Measurements from ENCODE around the gene KRT28.

The KRT28 gene

DNA sequence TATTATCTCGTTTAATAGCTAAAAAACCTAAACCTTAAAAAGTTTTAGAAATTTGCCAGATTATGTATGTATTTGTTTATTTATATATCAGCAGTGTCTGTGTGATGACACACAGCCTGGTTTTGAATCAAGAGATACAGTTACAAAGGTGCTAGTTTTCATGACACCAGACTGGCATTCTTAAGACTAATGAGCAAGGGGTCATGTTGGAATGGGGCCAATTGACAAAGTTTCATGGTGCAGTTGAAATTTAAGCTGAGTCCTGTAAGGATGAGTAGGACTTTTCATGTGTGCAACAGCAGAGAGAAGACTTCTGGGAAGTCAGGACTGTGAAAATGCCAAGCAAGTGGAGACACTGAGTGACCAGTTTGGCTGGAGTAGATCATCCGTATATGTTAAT is 25.8 kb upstream of the KRT28 start:
- Histone ChIP-seq H3K27ac (no peak overlapping the region), H3K4me3 (no peak overlapping the region)
- no peak for DNase-seq (ENCODE audit: low spot score)
- TF ChIP-seq, protein P1, sequence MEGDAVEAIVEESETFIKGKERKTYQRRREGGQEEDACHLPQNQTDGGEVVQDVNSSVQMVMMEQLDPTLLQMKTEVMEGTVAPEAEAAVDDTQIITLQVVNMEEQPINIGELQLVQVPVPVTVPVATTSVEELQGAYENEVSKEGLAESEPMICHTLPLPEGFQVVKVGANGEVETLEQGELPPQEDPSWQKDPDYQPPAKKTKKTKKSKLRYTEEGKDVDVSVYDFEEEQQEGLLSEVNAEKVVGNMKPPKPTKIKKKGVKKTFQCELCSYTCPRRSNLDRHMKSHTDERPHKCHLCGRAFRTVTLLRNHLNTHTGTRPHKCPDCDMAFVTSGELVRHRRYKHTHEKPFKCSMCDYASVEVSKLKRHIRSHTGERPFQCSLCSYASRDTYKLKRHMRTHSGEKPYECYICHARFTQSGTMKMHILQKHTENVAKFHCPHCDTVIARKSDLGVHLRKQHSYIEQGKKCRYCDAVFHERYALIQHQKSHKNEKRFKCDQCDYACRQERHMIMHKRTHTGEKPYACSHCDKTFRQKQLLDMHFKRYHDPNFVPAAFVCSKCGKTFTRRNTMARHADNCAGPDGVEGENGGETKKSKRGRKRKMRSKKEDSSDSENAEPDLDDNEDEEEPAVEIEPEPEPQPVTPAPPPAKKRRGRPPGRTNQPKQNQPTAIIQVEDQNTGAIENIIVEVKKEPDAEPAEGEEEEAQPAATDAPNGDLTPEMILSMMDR (IDR thresholded peaks at IDR 0.05) = no peak

GRCh38 chr17:40824015-40824832 is 24.5 kb upstream of the KRT28 start:
- Histone ChIP-seq H3K4me3 (no peak overlapping the region), H3K27ac (no peak overlapping the region)
- DNase-seq (ENCODE audit: low spot score) = no peak
- TF ChIP-seq, protein P1 (IDR thresholded peaks at IDR 0.05) = no peak

DNA sequence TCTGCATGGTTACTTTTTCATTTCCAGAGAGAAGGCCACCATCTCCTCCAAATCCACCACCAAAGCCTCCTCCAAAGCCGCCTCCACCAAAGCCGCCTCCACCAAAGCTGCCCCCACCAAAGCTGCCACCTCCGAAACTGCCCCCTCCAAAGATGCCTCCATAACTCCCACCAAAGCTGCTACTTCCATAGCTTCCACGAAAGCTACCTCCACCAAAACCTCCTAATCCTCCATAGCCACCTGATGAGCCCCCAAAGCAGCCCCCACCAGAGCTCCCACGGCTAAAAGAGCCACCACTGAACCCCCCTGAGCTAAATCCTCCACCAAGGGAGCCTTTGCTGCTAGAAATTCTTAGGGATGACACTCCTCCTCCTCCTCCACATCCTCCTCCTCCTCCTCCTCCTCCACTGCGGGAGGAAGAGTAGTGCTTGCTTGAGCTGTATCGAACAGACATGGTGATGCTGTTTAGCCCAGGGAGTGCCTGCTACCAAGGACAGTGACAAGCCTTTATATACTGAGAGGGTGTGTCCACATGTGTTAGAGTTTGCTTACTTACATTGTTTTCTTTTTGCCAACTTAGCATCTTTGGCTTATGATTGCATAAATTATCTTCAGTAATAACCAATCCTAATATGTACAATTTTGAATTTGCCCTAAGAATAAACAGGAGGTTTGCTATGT is 22.5 kb upstream of the KRT28 start, which contains the start of gene KRT10:
Gene KRT10 (minus strand): TSS at position 483 of the 681 bp plus-strand sequence. CDS start 29 bp downstream, at position 454.
- Histone ChIP-seq H3K4me3 (no peak within 1 kb of the TSS), H3K27ac (no peak within 1 kb of the TSS)
- TF ChIP-seq, protein P1 (IDR thresholded peaks at IDR 0.05) = no peak
- DNase-seq (ENCODE audit: low spot score) = no peak

GRCh38 chr17:40821536-40821935 is 21.8 kb upstream of the KRT28 start:
- DNase-seq (ENCODE audit: low spot score) = no peak
- Histone ChIP-seq H3K27ac (no peak overlapping the region), H3K4me3 (no peak overlapping the region)
- TF ChIP-seq, protein P1 (IDR thresholded peaks at IDR 0.05) = no peak

GRCh38 chr17:40820228-40820838 is 20.6 kb upstream of the KRT28 start:
- no peak overlapping the region for H3K4me3 ChIP-seq
- H3K27ac ChIP-seq = no peak overlapping the region
- no peak for DNase-seq (ENCODE audit: low spot score)
- TF ChIP-seq, protein P1 (IDR thresholded peaks at IDR 0.05) = no peak

DNA sequence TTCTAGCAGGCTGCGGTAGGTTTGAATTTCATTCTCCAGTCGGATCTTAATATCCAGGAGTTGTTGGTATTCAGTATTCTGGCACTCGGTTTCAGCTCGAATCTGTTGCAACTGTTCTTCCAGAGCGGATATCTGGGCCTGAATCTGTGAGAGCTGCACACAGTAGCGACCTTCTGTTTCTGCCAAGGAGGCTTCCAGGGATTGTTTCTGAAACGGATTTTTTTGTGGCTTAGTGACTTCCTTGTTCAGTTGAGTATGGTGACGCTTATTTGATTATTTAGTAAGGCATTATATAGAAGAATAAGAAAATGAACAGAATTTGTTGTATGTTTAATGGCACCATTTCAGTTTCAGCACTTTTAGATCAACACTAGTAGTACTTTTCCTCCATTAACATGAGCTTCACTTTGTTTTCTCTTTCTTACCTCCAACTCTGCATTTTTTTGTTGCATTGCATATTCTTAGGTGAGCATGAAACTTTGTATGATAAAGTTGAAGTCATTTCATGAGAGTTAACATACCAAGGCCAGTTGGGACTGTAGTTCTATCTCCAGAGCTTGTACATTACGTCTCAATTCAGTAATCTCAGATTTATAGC is 19.9 kb upstream of the KRT28 start:
- TF ChIP-seq, protein P1 (IDR thresholded peaks at IDR 0.05) = no peak
- Histone ChIP-seq H3K4me3 (peak overlapping the region; percentile 78), H3K27ac (peak overlapping the region in 1 of 2 donors; percentile 92)
- DNase-seq (ENCODE audit: low spot score) = no peak
